ENCODE data around the gene CABLES2. TPM values are rescaled to one million over a fixed set of nuclear protein-coding genes. Genes with fewer than 3 reads are reported as not detected.

Gene CABLES2
- total RNA-seq, 1 donor from 2014 or later, result 8.1 TPM

- H3K4me3 Mint-ChIP-seq, result no peak overlapping the region
- no peak overlapping the region for H3K27ac Mint-ChIP-seq
- Histone ChIP-seq H3K27ac (no peak overlapping the region), H3K4me3 (no peak overlapping the region), H3K9ac (no peak overlapping the region), H3K4me2 (no peak overlapping the region), H3F3A (ENCODE audit: low read depth) (no peaks in the 10 kb centered on the region), H4K20me1 (ENCODE audit: low read depth) (peaks cover 24% of the 10 kb centered on the region), H3K9me3 (ENCODE audit: low read depth) (no peaks in the 10 kb centered on the region), H3K4me1 (peaks cover 17% of the 10 kb centered on the region), H3K79me2 (ENCODE audit: low read depth) (peaks cover 16% of the 10 kb centered on the region), H2AFZ (replicated peaks) (no peak overlapping the region), H3K27me3 (no peaks in the 10 kb centered on the region), H3K36me3 (no peaks in the 10 kb centered on the region)
- peaks cover 7% of the 10 kb centered on the region for H3K9me3 Mint-ChIP-seq
- H3K27me3 Mint-ChIP-seq (ENCODE audit: insufficient read depth, low read depth), result peaks cover 4% of the 10 kb centered on the region
- TF ChIP-seq EZH2 (IDR thresholded peaks at IDR 0.05), result no peak
- no peak for TF ChIP-seq EZH2phosphoT487 (IDR thresholded peaks at IDR 0.05)
- no peak for TF ChIP-seq CTCF (IDR thresholded peaks at IDR 0.05)
- H3K36me3 Mint-ChIP-seq, result peaks cover 11% of the 10 kb centered on the region
- no peak for DNase-seq (ENCODE audit: low spot score)
- H3K4me1 Mint-ChIP-seq, result peaks cover 1% of the 10 kb centered on the region
These were observed 56.3 kb downstream of the CABLES2 start for GRCh38 chr20:62350629-62351422.

- no peaks in the 10 kb centered on the region for H3K36me3 ChIP-seq
These were observed 56.9 kb downstream of the CABLES2 start for GRCh38 chr20:62350098-62350628.

GRCh38 chr20:62349556-62350097 lies 57.5 kb downstream of the CABLES2 start:
- peaks cover 6% of the 10 kb centered on the region for H3K27me3 Mint-ChIP-seq (ENCODE audit: insufficient read depth, low read depth)
- no peak for DNase-seq (ENCODE audit: low spot score)
- TF ChIP-seq CTCF (IDR thresholded peaks at IDR 0.05) (no peak), EZH2phosphoT487 (IDR thresholded peaks at IDR 0.05) (no peak), EZH2 (IDR thresholded peaks at IDR 0.05) (no peak)
- Histone ChIP-seq H3K4me3 (no peak overlapping the region), H3K27me3 (no peaks in the 10 kb centered on the region), H3K9me3 (ENCODE audit: low read depth) (no peaks in the 10 kb centered on the region), H3K9ac (no peak overlapping the region), H3K36me3 (no peaks in the 10 kb centered on the region), H3K4me1 (peaks cover 5% of the 10 kb centered on the region), H3K27ac (no peak overlapping the region), H3K4me2 (no peak overlapping the region), H4K20me1 (ENCODE audit: low read depth) (peaks cover 12% of the 10 kb centered on the region), H2AFZ (replicated peaks) (no peak overlapping the region), H3F3A (ENCODE audit: low read depth) (no peaks in the 10 kb centered on the region), H3K79me2 (ENCODE audit: low read depth) (peaks cover 4% of the 10 kb centered on the region)
- H3K4me3 Mint-ChIP-seq, result peak overlapping the region; percentile 51
- peaks cover 7% of the 10 kb centered on the region for H3K9me3 Mint-ChIP-seq
- no peak overlapping the region for H3K27ac Mint-ChIP-seq
- peaks cover 13% of the 10 kb centered on the region for H3K36me3 Mint-ChIP-seq
- H3K4me1 Mint-ChIP-seq, result no peaks in the 10 kb centered on the region

More at GRCh38 chr20:62350098-62350628, 56.9 kb downstream of the CABLES2 start:
- Histone ChIP-seq H3K4me3 (no peak overlapping the region), H4K20me1 (ENCODE audit: low read depth) (peaks cover 17% of the 10 kb centered on the region), H3K79me2 (ENCODE audit: low read depth) (peaks cover 10% of the 10 kb centered on the region), H3F3A (ENCODE audit: low read depth) (no peaks in the 10 kb centered on the region), H2AFZ (replicated peaks) (no peak overlapping the region), H3K27me3 (no peaks in the 10 kb centered on the region), H3K9ac (no peak overlapping the region), H3K9me3 (ENCODE audit: low read depth) (no peaks in the 10 kb centered on the region), H3K4me1 (peaks cover 10% of the 10 kb centered on the region), H3K27ac (no peak overlapping the region), H3K4me2 (no peak overlapping the region)
- DNase-seq (ENCODE audit: low spot score), result no peak
- no peaks in the 10 kb centered on the region for H3K4me1 Mint-ChIP-seq
- no peak overlapping the region for H3K4me3 Mint-ChIP-seq
- H3K36me3 Mint-ChIP-seq, result peaks cover 11% of the 10 kb centered on the region
- TF ChIP-seq CTCF (IDR thresholded peaks at IDR 0.05) (no peak), EZH2phosphoT487 (IDR thresholded peaks at IDR 0.05) (no peak), EZH2 (IDR thresholded peaks at IDR 0.05) (no peak)
- H3K27ac Mint-ChIP-seq, result no peak overlapping the region
- peaks cover 7% of the 10 kb centered on the region for H3K9me3 Mint-ChIP-seq
- H3K27me3 Mint-ChIP-seq (ENCODE audit: insufficient read depth, low read depth), result peaks cover 6% of the 10 kb centered on the region
